Testis (tissue), 3 donors: ENCODE results near the gene MAP3K7. TPM values are rescaled to one million over a fixed set of nuclear protein-coding genes. Genes with fewer than 3 reads are reported as not detected.

ENCODE experiments used
- DNase-seq: peaks from one replicate; pipeline ENCODE4 v3.0.0-alpha.2; 2019
- H3K27ac ChIP-seq, 2 donors: fragments of 200-600 bp; sonication (generic); one replicate each; pipeline ENCODE4 v1.5.1; 2019
- H3K27me3 ChIP-seq: fragments of 200-600 bp; sonication (generic); one replicate; pipeline ENCODE4 v1.5.1; 2019
- H3K36me3 ChIP-seq: fragments of 200-600 bp; sonication (generic); one replicate; pipeline ENCODE4 v1.5.1; 2017; ENCODE audit warnings: low read depth; ENCODE audit errors: missing control alignments
- H3K4me1 ChIP-seq: fragments of 200-600 bp; sonication (generic); one replicate; pipeline ENCODE4 v1.5.1; 2019
- H3K4me3 ChIP-seq, 2 donors: fragments of 200-600 bp; sonication (generic); one replicate each; pipeline ENCODE4 v1.5.1; 2017 to 2019
- H3K9me3 ChIP-seq: fragments of 200-600 bp; sonication (generic); one replicate; pipeline ENCODE4 v1.5.1; 2017
- CTCF ChIP-seq, 3 experiments: fragments of 450-650 bp in 2 of 3; fragments of 200-600 bp in 1 of 3; sonication (generic) in 1 of 3; IDR thresholded peaks; one replicate each; pipeline ENCODE4 v1.5.1; 2016 to 2019; ENCODE audit warnings: antibody characterized with exemption in 3 of 3, mild to moderate bottlenecking in 2 of 3, moderate library complexity in 1 of 3
- POLR2A ChIP-seq: fragments of 450-650 bp; IDR thresholded peaks from one replicate; pipeline ENCODE4 v1.6.1; 2017; ENCODE audit warnings: antibody characterized with exemption, mild to moderate bottlenecking, moderate library complexity
- WGBS, 2 donors: methylation state at CpG; one replicate each; pipeline ENCODE4 v1.1.5; 2018; 5-methylcytosine and 5-hydroxymethylcytosine counted together
- intact Hi-C: fragments of 100-400 bp; cut with DNase I; formaldehyde crosslinking; loops from one replicate; pipeline ENCODE4 v1.15.1; 2023; ENCODE audit warnings: low total_unique reads
- polyA plus RNA-seq: library from polyadenylated mRNA; stranded (reverse); fragments of 350-450 nt; fragmentation: Illumina TruSeq; extraction: RNeasy Lipid Tissue Mini Kit (QIAGEN cat#74804); gene quantifications from one replicate; pipeline ENCODE4 v1.2.3, GENCODE V29; 2014; ENCODE audit warnings: low read depth, low replicate concordance; ENCODE audit not compliant: insufficient read depth
- total RNA-seq, 2 donors: library from RNA; depleted of rRNA; stranded (reverse); fragments of >200 nt; gene quantifications; one replicate each; pipeline ENCODE4 v1.2.3, GENCODE V29; 2016

The MAP3K7 gene
- total and polyA plus RNA-seq, 3 donors from 2014 or later, result 20.2 to 39.0 (median 35.7) TPM

DNA sequence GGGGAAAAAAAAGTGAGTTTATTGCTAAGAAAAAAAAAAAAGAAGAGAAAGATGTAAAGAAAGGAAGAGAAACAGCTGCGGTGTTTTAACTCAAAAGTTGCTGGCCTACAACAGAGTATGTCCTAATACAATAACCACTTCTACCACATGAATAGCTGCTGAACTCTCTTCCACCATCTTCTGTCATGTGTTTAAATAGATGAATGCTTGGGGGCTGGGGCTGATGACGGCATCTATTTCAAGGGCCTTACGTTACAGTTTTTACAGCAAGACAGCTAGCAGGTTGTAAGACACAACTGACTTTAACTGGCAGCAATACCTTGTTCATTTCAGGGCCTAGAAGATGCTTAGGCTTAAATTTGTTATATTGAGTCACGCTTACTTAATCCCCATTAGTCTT is 50.4 kb downstream of the MAP3K7 start:
- Histone ChIP-seq H3K36me3 (no peaks in the 10 kb centered on the region), H3K27me3 (no peaks in the 10 kb centered on the region), H3K4me1 (peaks cover 5% of the 10 kb centered on the region), H3K9me3 (no peaks in the 10 kb centered on the region), H3K4me3 (no peak overlapping the region), H3K27ac (no peak overlapping the region)
- WGBS, 2 donors, result 94 to 97% methylated on average over 4 of the region's 4 CpGs
- TF ChIP-seq POLR2A, result no peak
- intact Hi-C loops, result no loop called here
- no peak for DNase-seq

GRCh38 chr6:90534337-90535025 is 52.4 kb downstream of the MAP3K7 start:
- Histone ChIP-seq H3K27ac (no peak overlapping the region), H3K9me3 (no peaks in the 10 kb centered on the region), H3K4me1 (peaks cover 5% of the 10 kb centered on the region), H3K36me3 (no peaks in the 10 kb centered on the region), H3K4me3 (no peak overlapping the region), H3K27me3 (no peaks in the 10 kb centered on the region)
- TF ChIP-seq CTCF (IDR thresholded peaks at IDR 0.05) (no peak), POLR2A (no peak)
- WGBS, 2 donors, result 89 to 97% methylated on average over 3 of the region's 3 CpGs
- intact Hi-C loops, result no loop called here
- no peak for DNase-seq

DNA sequence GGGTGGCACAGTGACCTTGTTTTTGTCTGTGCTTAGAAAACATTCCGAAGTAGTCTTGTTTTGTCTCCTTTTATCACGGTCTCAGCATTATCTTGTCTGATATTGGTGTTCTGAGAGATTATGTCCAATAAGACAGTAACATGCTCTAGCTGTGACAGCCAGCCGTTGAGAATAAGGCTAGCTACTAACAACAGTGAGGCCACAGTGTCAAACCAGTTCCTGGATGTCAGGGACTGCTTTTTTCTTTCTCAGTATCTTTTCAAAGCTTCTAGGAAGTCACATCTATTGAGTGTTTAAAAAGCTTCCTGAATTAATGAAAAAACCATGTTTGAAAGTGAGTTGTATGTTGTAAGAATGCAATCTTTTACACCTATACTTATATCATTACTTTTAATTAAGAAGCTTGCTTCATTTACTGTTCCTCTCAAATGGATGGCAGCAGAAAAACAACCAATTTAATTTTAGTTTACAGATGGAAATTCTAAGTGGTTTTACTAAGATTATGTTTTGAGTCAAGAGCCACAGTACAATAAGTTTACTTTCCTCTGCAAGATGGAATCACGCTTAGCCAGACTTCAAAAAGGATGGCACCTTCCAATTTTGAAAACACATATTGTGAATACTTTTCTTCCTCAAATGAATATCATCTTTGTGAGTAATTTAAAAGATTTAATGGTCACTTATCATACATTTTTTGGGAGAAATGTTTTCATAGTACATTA is 53.1 kb downstream of the MAP3K7 start:
- intact Hi-C loops, result no loop called here
- Histone ChIP-seq H3K9me3 (no peaks in the 10 kb centered on the region), H3K4me3 (no peak overlapping the region), H3K27me3 (no peaks in the 10 kb centered on the region), H3K36me3 (no peaks in the 10 kb centered on the region), H3K27ac (no peak overlapping the region), H3K4me1 (peaks cover 5% of the 10 kb centered on the region)
- 70 to 78% methylated on average over 4 of the region's 4 CpGs for whole genome bisulfite sequencing, 2 donors
- TF ChIP-seq POLR2A (no peak), CTCF (IDR thresholded peaks at IDR 0.05) (no peak)
- DNase-seq, result no peak

DNA sequence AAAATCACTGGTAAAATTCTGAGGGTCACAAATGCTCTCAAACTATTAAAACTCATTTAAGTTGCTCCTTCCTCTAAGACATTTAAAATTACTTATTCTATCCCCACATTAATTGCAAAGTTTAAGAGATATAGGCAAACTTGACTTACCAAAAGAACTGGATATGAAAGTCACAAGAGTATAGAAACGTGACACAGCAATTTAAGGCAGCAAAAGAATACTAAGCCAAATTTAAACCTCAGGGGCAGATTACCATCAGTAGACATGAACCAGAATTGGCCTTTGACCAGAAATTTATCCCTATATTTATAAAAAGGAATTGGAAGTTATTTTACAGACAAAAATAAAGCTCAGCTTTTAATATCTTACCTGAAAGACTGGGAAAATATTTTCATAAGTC is 56.0 kb downstream of the MAP3K7 start:
- WGBS, 2 donors, result 70 to 71% methylated on average over 1 of the region's 1 CpG
- DNase-seq, result no peak
- H3K9me3 ChIP-seq, result no peaks in the 10 kb centered on the region
- no peaks in the 10 kb centered on the region for H3K27me3 ChIP-seq
- intact Hi-C loops, result no loop called here
- H3K36me3 ChIP-seq, result no peaks in the 10 kb centered on the region
- H3K4me1 ChIP-seq, result no peaks in the 10 kb centered on the region
- TF ChIP-seq POLR2A, result no peak
- no peak for TF ChIP-seq CTCF (IDR thresholded peaks at IDR 0.05)
- H3K4me3 ChIP-seq, result no peak overlapping the region
- no peak overlapping the region for H3K27ac ChIP-seq

- 91 to 94% methylated on average over 4 of the region's 4 CpGs for WGBS, 2 donors
- Histone ChIP-seq H3K27ac (no peak overlapping the region), H3K4me1 (no peaks in the 10 kb centered on the region), H3K36me3 (no peaks in the 10 kb centered on the region), H3K4me3 (no peak overlapping the region), H3K27me3 (no peaks in the 10 kb centered on the region), H3K9me3 (no peaks in the 10 kb centered on the region)
- intact Hi-C loops, result no loop called here
- DNase-seq, result no peak
- TF ChIP-seq CTCF (IDR thresholded peaks at IDR 0.05), result no peak
Measured at GRCh38 chr6:90525421-90525820, 61.5 kb downstream of the MAP3K7 start.
